ENCODE data around the gene PIGH.

DNA sequence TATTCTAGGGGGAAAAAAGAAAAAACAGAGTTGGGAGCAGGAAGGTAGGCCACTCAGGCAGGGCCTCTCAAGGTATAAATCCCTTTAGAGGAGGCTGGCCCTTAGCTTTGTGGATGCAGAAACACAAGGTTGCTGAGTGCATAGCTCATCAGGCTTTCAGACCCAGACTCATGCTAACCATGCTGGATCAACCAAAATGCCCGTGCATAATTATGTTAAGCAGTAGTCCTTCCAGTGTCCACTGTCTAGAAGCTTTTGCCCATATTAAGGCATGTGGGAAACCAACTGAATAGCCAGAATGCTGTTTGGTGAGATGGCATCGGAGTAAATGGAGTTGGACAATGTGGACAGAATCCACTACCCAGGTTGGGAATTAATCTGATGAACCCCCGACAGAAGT lies 38.6 kb upstream of the PIGH start:
- TF ChIP-seq ZNF8 (CRISPR knock-in tag; IDR thresholded peaks at IDR 0.05) (no peak), TCF4 (CRISPR knock-in tag; IDR thresholded peaks at IDR 0.05; ENCODE audit: borderline replicate concordance) (no peak)

Data from SK-N-SH treated with all-trans-retinoic acid at 6 μM for 48 hours (cell line).